Measurements from ENCODE around the gene OLFML2A.
"Not testable (repeated sequence)": the region's sequence is repeated elsewhere in the genome, so short reads cannot be mapped to it uniquely, and the experiment has no call there.

The OLFML2A gene

DNA sequence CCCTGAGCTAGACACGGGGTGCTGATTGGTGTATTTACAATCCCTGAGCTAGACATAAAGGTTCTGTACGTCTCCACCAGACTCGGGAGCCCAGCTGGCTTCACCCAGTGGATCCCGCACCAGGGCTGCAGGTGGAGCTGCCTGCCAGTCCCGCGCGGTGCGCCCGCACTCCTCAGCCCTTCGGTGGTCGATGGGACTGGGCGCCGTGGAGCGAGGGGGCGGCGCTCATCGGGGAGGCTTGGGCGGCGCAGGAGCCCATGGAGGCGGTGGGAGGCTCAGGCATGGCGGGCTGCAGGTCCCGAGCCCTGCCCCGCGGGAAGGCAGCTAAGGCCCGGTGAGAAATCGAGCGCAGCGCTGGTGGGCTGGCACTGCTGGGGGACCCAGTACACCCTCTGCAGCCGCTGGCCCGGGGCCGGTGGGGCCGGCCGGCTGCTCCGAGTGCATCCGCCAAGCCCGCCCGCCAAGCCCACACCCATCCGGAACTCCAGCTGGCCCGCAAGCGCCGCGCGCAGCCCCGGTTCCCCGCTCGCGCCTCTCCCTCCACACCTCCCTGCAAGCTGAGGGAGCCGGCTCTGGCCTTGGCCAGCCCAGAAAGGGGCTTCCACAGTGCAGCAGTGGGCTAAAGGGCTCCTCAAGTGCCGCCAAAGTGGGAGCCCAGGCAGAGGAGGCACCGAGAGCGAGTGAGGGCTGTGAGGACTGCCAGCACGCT, 61.8 kb downstream of the OLFML2A start:
- H3K9ac ChIP-seq (ENCODE audit: low read length); H3K4me3 ChIP-seq (ENCODE audit: low read length); H3K4me1 ChIP-seq (ENCODE audit: control insufficient read depth, low read depth, low read length); H3K27ac ChIP-seq (ENCODE audit: low read length); H3K36me3 ChIP-seq (ENCODE audit: control insufficient read depth, low read depth, low read length); H3K27me3 ChIP-seq (ENCODE audit: control insufficient read depth, insufficient read depth, low read length); H3K9me3 ChIP-seq (ENCODE audit: control insufficient read depth, low read depth, low read length): not testable (repeated sequence)

DNA sequence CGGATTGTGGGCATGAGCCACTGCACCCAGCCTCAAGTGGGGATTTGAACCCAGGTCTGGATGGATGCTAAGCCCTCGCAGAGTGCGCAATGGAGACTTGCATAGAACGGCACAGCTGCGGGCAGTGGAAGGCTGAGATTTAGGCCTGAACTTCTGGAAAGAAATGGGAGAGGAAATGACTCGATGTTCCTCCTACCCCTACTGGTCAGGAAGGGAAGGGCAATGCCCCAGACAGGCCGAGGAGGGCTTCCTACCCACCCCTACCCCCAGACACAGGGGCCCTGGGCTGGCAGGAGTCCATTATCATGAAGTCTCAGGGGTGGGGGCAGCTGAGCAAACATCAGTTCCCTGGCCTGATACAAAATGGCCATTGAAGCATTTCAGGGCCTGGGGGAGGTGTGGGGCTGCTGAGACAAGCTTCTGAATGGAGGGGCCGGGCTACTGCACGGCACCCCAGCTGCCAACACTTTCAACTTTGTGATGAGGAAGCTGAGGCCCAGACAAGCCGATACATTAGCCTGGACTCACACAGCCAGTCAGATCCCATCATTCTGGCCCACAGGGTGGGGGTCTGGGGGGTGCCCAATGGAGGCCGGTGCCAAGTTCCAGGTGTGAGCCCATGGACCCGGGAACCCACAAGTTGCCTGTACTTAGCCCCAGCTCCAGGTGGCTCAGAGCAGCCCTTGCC, 62.8 kb downstream of the OLFML2A start:
- Histone ChIP-seq H3K4me3 (ENCODE audit: low read length) (no peak overlapping the region), H3K9me3 (ENCODE audit: control insufficient read depth, low read depth, low read length) (no peaks in the 10 kb centered on the region), H3K36me3 (ENCODE audit: control insufficient read depth, low read depth, low read length) (no peaks in the 10 kb centered on the region), H3K27ac (ENCODE audit: low read length) (no peak overlapping the region), H3K4me1 (ENCODE audit: control insufficient read depth, low read depth, low read length) (no peaks in the 10 kb centered on the region), H3K9ac (ENCODE audit: low read length) (no peak overlapping the region), H3K27me3 (ENCODE audit: control insufficient read depth, insufficient read depth, low read length) (no peaks in the 10 kb centered on the region)

DNA sequence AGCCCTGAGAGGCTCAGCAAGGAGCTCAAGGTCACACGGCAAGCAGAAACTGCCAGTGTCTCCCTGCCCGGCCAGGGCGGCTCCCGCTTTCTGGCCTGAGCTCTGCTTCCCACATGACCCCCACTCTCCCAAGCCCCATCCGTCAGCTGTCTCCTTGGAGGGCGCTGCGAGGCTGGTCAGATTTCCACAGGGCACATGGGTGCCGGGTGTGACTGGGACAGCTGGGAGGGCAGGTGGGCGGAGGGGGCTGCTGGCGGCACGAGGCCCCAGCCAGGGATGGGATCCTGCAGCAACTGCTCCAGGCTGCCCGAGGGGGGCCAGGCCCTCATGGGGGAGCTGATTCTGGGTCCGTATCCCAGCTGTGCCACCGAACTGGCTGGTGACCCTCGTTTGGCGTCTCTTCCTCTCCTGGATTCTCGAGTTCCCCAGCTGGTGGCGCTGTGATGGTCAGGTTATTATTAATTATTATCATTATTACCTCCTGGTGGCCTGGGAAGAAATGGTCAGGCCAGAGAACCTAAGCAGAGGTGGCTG, 63.4 kb downstream of the OLFML2A start:
- Histone ChIP-seq H3K27me3 (ENCODE audit: control insufficient read depth, insufficient read depth, low read length) (no peaks in the 10 kb centered on the region), H3K4me1 (ENCODE audit: control insufficient read depth, low read depth, low read length) (no peaks in the 10 kb centered on the region), H3K9me3 (ENCODE audit: control insufficient read depth, low read depth, low read length) (no peaks in the 10 kb centered on the region), H3K4me3 (ENCODE audit: low read length) (no peak overlapping the region), H3K36me3 (ENCODE audit: control insufficient read depth, low read depth, low read length) (no peaks in the 10 kb centered on the region), H3K27ac (ENCODE audit: low read length) (no peak overlapping the region), H3K9ac (ENCODE audit: low read length) (no peak overlapping the region)

DNA sequence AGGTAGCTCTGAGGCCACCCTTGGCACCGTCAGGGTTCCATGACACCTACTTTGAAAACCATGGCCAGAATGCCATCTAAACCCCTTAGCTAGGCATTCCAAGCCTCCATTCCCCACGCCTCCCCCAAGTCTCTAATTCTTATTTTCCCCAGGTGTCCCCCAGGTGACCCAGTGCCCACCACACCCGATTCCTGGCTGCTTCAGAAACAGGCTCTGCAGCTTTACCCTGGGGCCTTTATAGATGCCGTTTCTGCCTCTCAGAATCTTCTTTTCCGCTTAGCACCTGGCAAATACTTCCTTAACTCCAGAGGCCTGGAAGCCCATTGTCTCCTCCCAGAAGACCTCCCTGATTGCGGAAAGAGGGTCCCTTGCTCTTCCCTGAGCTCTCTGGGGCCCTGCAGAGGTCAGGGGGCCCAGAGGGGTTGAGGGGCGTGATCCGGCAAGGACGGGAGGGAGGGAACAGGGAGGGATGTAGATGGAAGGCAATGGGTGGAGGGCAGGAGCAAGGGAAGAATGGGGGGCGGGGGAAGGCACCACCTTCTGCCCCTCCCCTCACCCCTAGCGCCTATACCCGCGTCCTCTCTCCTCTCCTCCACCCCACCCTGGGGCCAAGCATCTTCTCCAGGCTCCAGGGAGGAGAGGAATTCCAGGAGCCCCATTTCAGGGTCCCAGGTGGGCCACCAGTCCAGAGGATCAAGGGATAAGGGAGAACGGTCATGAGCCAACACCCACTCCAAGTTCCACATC, 64.3 kb downstream of the OLFML2A start:
- Histone ChIP-seq H3K36me3 (ENCODE audit: control insufficient read depth, low read depth, low read length) (no peaks in the 10 kb centered on the region), H3K9ac (ENCODE audit: low read length) (no peak overlapping the region), H3K27me3 (ENCODE audit: control insufficient read depth, insufficient read depth, low read length) (no peaks in the 10 kb centered on the region), H3K9me3 (ENCODE audit: control insufficient read depth, low read depth, low read length) (no peaks in the 10 kb centered on the region), H3K4me1 (ENCODE audit: control insufficient read depth, low read depth, low read length) (no peaks in the 10 kb centered on the region), H3K4me3 (ENCODE audit: low read length) (no peak overlapping the region), H3K27ac (ENCODE audit: low read length) (no peak overlapping the region)

DNA sequence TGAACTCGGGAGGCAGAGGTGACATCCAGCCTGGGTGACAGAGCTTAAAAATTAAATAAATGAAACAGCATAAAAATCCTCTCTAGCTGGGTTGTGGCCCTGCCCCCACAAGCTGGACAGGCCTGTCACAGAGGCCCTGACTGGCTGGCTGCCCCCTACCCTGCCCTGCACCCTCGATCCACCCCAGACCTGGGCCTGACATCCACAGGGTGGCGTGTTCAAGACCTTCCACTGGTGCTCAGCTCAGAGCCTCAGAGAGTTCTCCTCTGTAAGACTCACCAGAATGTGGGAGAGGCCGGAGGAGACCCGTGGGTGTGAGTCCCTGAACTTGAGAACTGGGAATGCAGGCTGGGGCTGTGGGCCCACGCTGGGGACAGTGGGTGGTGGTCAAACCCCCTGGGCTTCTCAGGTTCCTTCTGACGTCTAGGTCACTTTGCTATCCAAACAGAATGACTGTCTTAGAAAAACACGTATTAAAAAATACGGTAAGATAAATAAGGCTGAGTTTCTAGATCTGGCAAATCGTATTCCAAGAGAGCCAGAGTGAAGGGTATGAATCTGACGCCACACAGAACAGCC, 66.6 kb downstream of the OLFML2A start:
- no peaks in the 10 kb centered on the region for H3K27me3 ChIP-seq (ENCODE audit: control insufficient read depth, insufficient read depth, low read length)
- no peaks in the 10 kb centered on the region for H3K36me3 ChIP-seq (ENCODE audit: control insufficient read depth, low read depth, low read length)
- H3K4me1 ChIP-seq (ENCODE audit: control insufficient read depth, low read depth, low read length), result no peaks in the 10 kb centered on the region
- H3K4me3 ChIP-seq (ENCODE audit: low read length), result no peak overlapping the region
- H3K27ac ChIP-seq (ENCODE audit: low read length), result no peak overlapping the region
- H3K9me3 ChIP-seq (ENCODE audit: control insufficient read depth, low read depth, low read length), result no peaks in the 10 kb centered on the region
- H3K9ac ChIP-seq (ENCODE audit: low read length), result no peak overlapping the region

DNA sequence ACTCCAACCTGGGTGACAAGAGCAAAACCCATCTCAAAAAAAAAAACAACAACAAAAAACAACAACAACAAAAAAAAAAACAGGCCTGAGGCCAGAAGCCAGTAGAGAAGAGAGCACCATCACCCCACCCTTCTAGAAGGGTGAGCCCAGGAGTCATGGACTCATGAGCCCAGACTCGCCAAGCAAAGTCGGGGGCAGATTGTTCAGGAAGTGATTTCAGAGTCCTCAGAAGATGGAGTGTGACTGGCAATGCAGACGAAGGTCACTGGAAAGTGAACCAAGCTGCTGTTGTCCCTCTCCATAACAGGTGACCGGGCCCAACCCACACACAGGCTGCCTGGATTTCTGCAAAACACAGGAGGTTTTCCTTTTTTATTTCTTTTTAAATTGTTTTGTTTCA, 67.4 kb downstream of the OLFML2A start:
- H3K27me3 ChIP-seq (ENCODE audit: control insufficient read depth, insufficient read depth, low read length), result no peaks in the 10 kb centered on the region
- no peak overlapping the region for H3K4me3 ChIP-seq (ENCODE audit: low read length)
- no peak overlapping the region for H3K9ac ChIP-seq (ENCODE audit: low read length)
- no peaks in the 10 kb centered on the region for H3K36me3 ChIP-seq (ENCODE audit: control insufficient read depth, low read depth, low read length)
- no peaks in the 10 kb centered on the region for H3K4me1 ChIP-seq (ENCODE audit: control insufficient read depth, low read depth, low read length)
- no peaks in the 10 kb centered on the region for H3K9me3 ChIP-seq (ENCODE audit: control insufficient read depth, low read depth, low read length)
- H3K27ac ChIP-seq (ENCODE audit: low read length), result no peak overlapping the region

DNA sequence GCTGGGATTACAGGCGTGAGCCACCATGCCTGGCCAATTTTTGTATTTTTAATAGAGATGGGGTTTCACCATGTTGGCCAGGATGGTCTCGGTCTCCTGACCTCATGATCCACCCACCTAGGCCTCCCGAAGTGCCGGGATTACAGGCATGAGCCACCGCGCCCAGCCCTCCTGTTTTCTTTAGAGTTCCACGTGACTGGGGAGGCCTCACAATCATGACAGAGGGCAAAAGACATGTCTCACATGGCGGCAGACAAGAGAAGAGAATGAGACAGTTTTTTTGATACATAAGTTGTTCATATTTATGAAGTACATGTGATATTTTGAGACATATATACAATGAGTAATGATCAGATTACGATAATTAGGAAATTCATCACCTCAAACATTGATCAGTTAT, 69.5 kb downstream of the OLFML2A start:
- not testable (repeated sequence) for H3K9ac ChIP-seq (ENCODE audit: low read length); H3K27me3 ChIP-seq (ENCODE audit: control insufficient read depth, insufficient read depth, low read length); H3K4me3 ChIP-seq (ENCODE audit: low read length); H3K27ac ChIP-seq (ENCODE audit: low read length); H3K9me3 ChIP-seq (ENCODE audit: control insufficient read depth, low read depth, low read length); H3K36me3 ChIP-seq (ENCODE audit: control insufficient read depth, low read depth, low read length); H3K4me1 ChIP-seq (ENCODE audit: control insufficient read depth, low read depth, low read length)

DNA sequence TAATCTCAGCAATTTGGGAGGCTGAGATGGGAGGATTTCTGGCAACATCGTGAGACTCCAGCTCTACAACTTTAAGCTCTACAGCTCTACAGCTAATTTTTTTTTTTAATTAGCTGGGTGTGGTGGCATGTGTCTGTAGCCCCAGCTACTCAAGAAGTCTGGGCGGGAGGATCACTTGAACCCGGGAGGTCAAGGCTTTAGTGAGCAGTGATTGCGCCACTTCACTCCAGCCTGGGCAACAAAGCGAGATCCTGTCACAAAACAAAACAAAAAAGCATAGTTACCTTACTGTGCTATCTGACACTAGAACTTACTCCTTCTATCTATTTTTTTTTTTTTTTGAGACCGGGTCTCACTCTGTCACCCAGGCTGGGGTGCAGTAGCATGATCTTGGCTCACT, 70.0 kb downstream of the OLFML2A start:
- Histone ChIP-seq H3K27me3 (ENCODE audit: control insufficient read depth, insufficient read depth, low read length) (no peaks in the 10 kb centered on the region), H3K27ac (ENCODE audit: low read length) (no peak overlapping the region), H3K4me1 (ENCODE audit: control insufficient read depth, low read depth, low read length) (no peaks in the 10 kb centered on the region), H3K36me3 (ENCODE audit: control insufficient read depth, low read depth, low read length) (no peaks in the 10 kb centered on the region), H3K9ac (ENCODE audit: low read length) (no peak overlapping the region), H3K9me3 (ENCODE audit: control insufficient read depth, low read depth, low read length) (no peaks in the 10 kb centered on the region), H3K4me3 (ENCODE audit: low read length) (no peak overlapping the region)

DNA sequence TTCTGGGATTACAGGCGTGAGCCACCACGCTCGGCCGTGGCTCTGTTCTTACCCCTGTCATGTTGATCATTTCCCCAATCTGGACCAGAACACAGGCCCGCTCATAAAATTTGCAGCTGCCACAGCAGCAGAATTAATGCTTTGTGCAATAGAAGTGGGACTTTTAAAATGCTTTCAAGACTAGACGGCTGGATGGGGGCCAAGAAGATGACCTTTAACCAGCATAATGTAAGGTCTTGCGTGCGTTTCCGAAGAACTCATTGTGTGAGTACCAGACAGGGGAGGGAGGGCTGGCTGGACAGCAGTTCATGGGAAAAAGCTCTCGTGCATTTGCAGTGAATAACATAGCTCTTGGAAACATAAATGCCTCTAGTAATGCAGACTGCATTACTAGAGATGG, 72.9 kb downstream of the OLFML2A start:
- H3K9me3 ChIP-seq (ENCODE audit: control insufficient read depth, low read depth, low read length), result no peaks in the 10 kb centered on the region
- H3K4me1 ChIP-seq (ENCODE audit: control insufficient read depth, low read depth, low read length), result no peaks in the 10 kb centered on the region
- H3K36me3 ChIP-seq (ENCODE audit: control insufficient read depth, low read depth, low read length), result no peaks in the 10 kb centered on the region
- H3K27ac ChIP-seq (ENCODE audit: low read length), result no peak overlapping the region
- H3K4me3 ChIP-seq (ENCODE audit: low read length), result no peak overlapping the region
- H3K27me3 ChIP-seq (ENCODE audit: control insufficient read depth, insufficient read depth, low read length), result no peaks in the 10 kb centered on the region
- no peak overlapping the region for H3K9ac ChIP-seq (ENCODE audit: low read length)

DNA sequence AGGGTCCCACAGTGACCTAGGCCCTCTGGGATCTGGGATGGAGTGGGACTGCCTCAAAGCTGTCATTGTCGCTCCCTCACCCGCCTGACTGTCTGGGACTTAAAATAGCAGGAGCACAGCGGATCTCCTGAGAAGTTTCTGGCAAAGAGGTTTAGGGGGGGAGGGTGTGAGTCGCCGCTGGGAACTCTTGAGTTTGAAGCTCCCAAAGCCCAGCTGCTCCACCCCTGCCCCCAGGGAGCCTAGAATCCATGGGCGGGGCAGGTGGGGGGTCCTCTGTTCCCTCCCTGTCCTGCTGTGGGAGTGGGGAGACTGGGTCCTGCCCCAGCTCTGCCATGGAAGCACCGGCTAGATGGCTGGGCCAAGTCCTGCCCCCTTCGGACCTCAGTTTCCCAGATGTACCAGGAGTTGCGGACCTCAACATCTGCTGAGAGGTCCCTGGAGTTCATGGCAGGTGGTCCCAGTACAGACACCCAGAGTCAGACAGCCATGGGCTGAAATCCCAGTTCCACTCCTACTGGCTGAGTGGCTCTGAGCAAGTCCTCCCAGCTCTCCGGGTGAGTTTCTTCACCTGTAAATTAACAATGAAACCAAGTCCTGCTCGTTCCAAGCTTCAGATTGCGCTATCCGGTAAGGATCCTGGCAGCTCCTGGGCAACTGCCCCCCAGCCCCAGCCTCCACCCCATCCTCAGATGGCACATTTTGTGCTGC, 75.3 kb downstream of the OLFML2A start:
- Histone ChIP-seq H3K4me3 (ENCODE audit: low read length) (peak overlapping the region; percentile 45), H3K36me3 (ENCODE audit: control insufficient read depth, low read depth, low read length) (peaks cover 5% of the 10 kb centered on the region), H3K9me3 (ENCODE audit: control insufficient read depth, low read depth, low read length) (no peaks in the 10 kb centered on the region), H3K27me3 (ENCODE audit: control insufficient read depth, insufficient read depth, low read length) (no peaks in the 10 kb centered on the region), H3K9ac (ENCODE audit: low read length) (no peak overlapping the region), H3K4me1 (ENCODE audit: control insufficient read depth, low read depth, low read length) (no peaks in the 10 kb centered on the region), H3K27ac (ENCODE audit: low read length) (no peak overlapping the region)
